ENCODE results near the gene PPP1R16B. TPM values are rescaled to one million over a fixed set of nuclear protein-coding genes. Genes with fewer than 3 reads are reported as not detected.

PPP1R16B gene
- polyA plus RNA-seq, 2 of the 4 experiments (the other 2 are of a cell fraction), result 0.17 to 0.31 TPM

- ATAC-seq, result peak; percentile 25 to 39; a peak in 3 of 6 replicates
These were observed 75.6 kb downstream of the PPP1R16B start for GRCh38 chr20:38880952-38881735.

GRCh38 chr20:38881806-38882440 is 76.4 kb downstream of the PPP1R16B start:
- POLR2A ChIA-PET, result no interaction called here
- no peak overlapping the region for H3K27ac ChIP-seq
- H3K4me2 ChIP-seq, result no peak overlapping the region
- H3K9me3 ChIP-seq, result no peaks in the 10 kb centered on the region
- 88% methylated on average over 4 of the region's 4 CpGs for WGBS (ENCODE audit: missing lambda C conversion rate)
- FAIRE-seq (no peak), ATAC-seq (no peak), DNase-seq (ENCODE audit: low read depth in 1 of 2, low spot score in 1 of 2) (no peak)
- peaks cover 10% of the 10 kb centered on the region; the same call in 1 of the 3 replicates for H3K4me1 ChIP-seq
- H3K4me3 ChIP-seq, result no peak overlapping the region
- CTCF ChIA-PET, result interaction anchor here (1.3 to 8.3 kb wide), 4 partner anchors 11 to 36 kb away, joined by 4 to 84 read pairs (median 10); no protein-coding TSS in a partner anchor
- TF ChIP-seq MAFK (IDR thresholded peaks at IDR 0.05; ENCODE audit: partially characterized antibody) (no peak), TP53 (CRISPR knock-in tag; IDR thresholded peaks at IDR 0.05) (no peak), RAD21 (conservative IDR thresholded peaks at IDR 0.05 in 1 of 2, IDR thresholded peaks at IDR 0.05 in 1 of 2) (no peak), RCOR1 (IDR thresholded peaks at IDR 0.05; ENCODE audit: low read depth, low read length) (no peak), JUN (IDR thresholded peaks at IDR 0.05) (no peak), GATA3 (IDR thresholded peaks at IDR 0.05; ENCODE audit: borderline replicate concordance) (no peak), EHMT2 (IDR thresholded peaks at IDR 0.05; ENCODE audit: low read depth) (no peak), MAX (IDR thresholded peaks at IDR 0.05) (no peak), ESRRA (IDR thresholded peaks at IDR 0.05; ENCODE audit: borderline replicate concordance, low read length) (no peak), SREBF2 (IDR thresholded peaks at IDR 0.05) (no peak), SMC3 (IDR thresholded peaks at IDR 0.05) (no peak), FOXS1 (CRISPR knock-in tag; IDR thresholded peaks at IDR 0.05) (no peak)

More at GRCh38 chr20:38880952-38881735, 75.6 kb downstream of the PPP1R16B start:
- WGBS (ENCODE audit: missing lambda C conversion rate), result 59% methylated on average over 12 of the region's 14 CpGs
- DNase-seq (ENCODE audit: low read depth in 1 of 2, low spot score in 1 of 2), result no peak
- H3K4me1 ChIP-seq, result peaks cover 10% of the 10 kb centered on the region; the same call in 1 of the 3 replicates
- CTCF ChIA-PET, result interaction anchor here (3.4 to 8.3 kb wide), 2 partner anchors 12 to 21 kb away, joined by 14 to 84 read pairs; no protein-coding TSS in a partner anchor
- H3K4me3 ChIP-seq, result no peak overlapping the region
- POLR2A ChIA-PET, result no interaction called here
- H3K4me2 ChIP-seq, result no peak overlapping the region
- TF ChIP-seq FOSL2 (IDR thresholded peaks at IDR 0.05), result no peak
- TF ChIP-seq FOSL2 (CRISPR knock-in tag; IDR thresholded peaks at IDR 0.05), result peak; percentile 33; the same call in 1 of the 2 replicates
- TF ChIP-seq PBX3 (IDR thresholded peaks at IDR 0.05), result no peak
- no peak overlapping the region for H3K27ac ChIP-seq
- H3K9me3 ChIP-seq, result no peaks in the 10 kb centered on the region
- FAIRE-seq, result no peak

- ChIA-PET POLR2A (interaction anchor here (0.6 kb wide), 1 partner anchor 9 kb away, joined by 3 read pairs; no protein-coding TSS in a partner anchor), CTCF (interaction anchor here (1.3 to 8.3 kb wide), 5 partner anchors 10 to 35 kb away, joined by 3 to 84 read pairs (median 5); no protein-coding TSS in a partner anchor)
- H3K4me2 ChIP-seq, result no peak overlapping the region
- FAIRE-seq (no peak), ATAC-seq (no peak), DNase-seq (ENCODE audit: low read depth in 1 of 2, low spot score in 1 of 2) (no peak)
- no peak overlapping the region for H3K4me3 ChIP-seq
- no peak overlapping the region for H3K27ac ChIP-seq
- peaks cover 10% of the 10 kb centered on the region; the same call in 1 of the 3 replicates for H3K4me1 ChIP-seq
- no peaks in the 10 kb centered on the region for H3K9me3 ChIP-seq
- peak; percentile 96 for TF ChIP-seq ZFP36 (IDR thresholded peaks at IDR 0.05; ENCODE audit: borderline replicate concordance, partially characterized antibody)
- TF ChIP-seq ZSCAN20 (CRISPR knock-in tag; IDR thresholded peaks at IDR 0.05), result no peak
- TF ChIP-seq FOXS1 (CRISPR knock-in tag; IDR thresholded peaks at IDR 0.05), result no peak
- WGBS (ENCODE audit: missing lambda C conversion rate), result 67% methylated on average over 2 of the region's 2 CpGs
These were observed 77.1 kb downstream of the PPP1R16B start for GRCh38 chr20:38882600-38882999.

All from A549 (cell line).